Coronary artery (tissue), 2 donors: ENCODE results near the gene PDE4A.

Experiments
- DNase-seq: peaks from one replicate; pipeline ENCODE4 v3.0.0-alpha.2; 2017; ENCODE audit warnings: low spot score
- H3K27ac ChIP-seq, 2 donors: fragments of 200-600 bp; sonication (generic); one replicate each; pipeline ENCODE4 v1.5.1; 2016 to 2019
- H3K4me3 ChIP-seq: fragments of 200-600 bp; sonication (generic); 2 replicates; pipeline ENCODE4 v1.5.1; 2016; ENCODE audit warnings: mild to moderate bottlenecking, moderate library complexity
- TF ChIP-seq, protein P1 (sequence below): fragments of 200-600 bp; sonication (generic); IDR thresholded peaks from one replicate; pipeline ENCODE4 v1.5.1; 2019; ENCODE audit warnings: antibody characterized with exemption

The PDE4A gene

DNA sequence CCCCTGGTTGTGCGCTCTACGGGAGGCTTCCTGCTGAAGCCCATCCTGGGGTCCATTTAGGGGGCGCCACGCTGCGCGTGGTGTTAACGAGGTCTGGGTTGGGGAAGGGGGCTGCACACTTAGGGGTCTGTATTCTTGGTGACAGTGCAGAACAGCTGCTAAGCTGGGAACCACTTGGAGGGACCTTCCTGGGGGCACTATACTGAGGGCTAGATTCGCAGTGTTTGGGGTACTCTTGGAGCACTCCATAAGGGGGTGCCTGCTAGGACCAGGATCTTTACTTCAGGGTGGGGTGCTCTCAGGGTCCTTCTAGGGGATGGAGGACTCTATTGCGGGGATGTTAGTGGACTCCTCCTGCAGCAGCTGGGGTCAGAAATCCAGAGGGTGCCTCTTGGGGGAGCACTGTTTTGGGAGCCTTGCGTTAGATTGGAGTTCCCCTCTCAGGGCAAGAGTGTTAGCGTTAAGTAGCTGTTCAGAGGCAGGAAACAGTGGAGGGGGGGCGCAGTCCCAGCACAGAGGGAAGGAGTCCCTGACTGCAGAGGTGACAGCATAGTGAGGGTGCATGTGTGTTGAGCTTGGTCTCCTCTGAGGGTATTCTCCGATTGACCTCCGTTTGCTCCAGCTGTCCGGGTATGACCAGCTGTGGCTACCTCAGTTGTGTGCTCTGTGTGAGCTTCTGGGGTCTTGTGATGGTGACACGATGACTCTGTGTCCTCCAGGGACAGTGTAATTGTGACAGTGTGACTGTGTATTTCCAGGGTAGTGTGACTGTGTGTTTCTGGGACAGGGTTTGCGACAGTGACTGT, 1.1 kb downstream of the PDE4A start:
- Histone ChIP-seq H3K4me3 (peak overlapping the region; percentile 64), H3K27ac (no peak overlapping the region)
- DNase-seq, result no peak
- TF ChIP-seq, protein P1, sequence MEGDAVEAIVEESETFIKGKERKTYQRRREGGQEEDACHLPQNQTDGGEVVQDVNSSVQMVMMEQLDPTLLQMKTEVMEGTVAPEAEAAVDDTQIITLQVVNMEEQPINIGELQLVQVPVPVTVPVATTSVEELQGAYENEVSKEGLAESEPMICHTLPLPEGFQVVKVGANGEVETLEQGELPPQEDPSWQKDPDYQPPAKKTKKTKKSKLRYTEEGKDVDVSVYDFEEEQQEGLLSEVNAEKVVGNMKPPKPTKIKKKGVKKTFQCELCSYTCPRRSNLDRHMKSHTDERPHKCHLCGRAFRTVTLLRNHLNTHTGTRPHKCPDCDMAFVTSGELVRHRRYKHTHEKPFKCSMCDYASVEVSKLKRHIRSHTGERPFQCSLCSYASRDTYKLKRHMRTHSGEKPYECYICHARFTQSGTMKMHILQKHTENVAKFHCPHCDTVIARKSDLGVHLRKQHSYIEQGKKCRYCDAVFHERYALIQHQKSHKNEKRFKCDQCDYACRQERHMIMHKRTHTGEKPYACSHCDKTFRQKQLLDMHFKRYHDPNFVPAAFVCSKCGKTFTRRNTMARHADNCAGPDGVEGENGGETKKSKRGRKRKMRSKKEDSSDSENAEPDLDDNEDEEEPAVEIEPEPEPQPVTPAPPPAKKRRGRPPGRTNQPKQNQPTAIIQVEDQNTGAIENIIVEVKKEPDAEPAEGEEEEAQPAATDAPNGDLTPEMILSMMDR, result no peak

DNA sequence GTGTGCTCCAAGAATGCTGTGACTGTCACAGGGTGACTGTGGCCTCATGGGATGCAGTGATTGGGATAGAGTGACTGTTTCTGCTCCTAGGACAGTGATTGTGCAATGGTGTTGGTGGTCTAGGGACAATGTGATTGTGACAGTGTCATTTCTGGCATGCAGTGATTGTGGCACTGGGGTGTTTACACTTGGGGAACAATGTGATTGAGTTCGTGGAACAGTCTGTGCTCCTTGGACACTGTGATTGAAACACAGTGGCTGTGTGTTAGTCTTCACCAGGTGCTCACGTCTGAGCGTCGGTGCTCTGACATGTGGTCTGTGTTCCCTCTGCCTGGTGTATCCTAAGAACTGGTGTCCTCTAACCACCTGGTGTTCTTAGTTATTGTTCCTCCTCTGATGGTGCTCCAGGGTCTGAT, 1.7 kb downstream of the PDE4A start:
- TF ChIP-seq, protein P1, result no peak
- Histone ChIP-seq H3K27ac (no peak overlapping the region), H3K4me3 (no peak overlapping the region)
- DNase-seq, result no peak

DNA sequence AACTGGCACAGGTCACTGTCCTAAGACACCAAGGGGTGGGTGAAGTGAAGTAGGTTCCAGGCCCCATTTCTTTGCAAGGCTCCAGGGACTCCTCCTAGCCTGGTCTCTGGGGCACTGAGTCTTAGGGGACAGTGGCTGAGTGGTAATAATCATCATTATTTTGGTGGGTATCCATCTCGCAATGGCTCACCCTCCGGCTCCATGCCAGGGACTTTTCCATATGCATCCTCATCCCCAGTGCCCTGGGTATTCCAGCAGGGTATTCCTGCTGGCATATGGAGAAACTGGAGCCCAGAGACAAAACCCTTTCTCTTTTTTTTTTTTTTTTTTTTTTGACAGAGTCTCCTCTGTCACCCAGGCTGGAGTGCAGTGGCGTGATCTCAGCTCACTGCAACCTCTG, 2.5 kb downstream of the PDE4A start:
- no peak for DNase-seq
- H3K27ac ChIP-seq, result no peak overlapping the region
- H3K4me3 ChIP-seq, result no peak overlapping the region
- TF ChIP-seq, protein P1, result no peak

DNA sequence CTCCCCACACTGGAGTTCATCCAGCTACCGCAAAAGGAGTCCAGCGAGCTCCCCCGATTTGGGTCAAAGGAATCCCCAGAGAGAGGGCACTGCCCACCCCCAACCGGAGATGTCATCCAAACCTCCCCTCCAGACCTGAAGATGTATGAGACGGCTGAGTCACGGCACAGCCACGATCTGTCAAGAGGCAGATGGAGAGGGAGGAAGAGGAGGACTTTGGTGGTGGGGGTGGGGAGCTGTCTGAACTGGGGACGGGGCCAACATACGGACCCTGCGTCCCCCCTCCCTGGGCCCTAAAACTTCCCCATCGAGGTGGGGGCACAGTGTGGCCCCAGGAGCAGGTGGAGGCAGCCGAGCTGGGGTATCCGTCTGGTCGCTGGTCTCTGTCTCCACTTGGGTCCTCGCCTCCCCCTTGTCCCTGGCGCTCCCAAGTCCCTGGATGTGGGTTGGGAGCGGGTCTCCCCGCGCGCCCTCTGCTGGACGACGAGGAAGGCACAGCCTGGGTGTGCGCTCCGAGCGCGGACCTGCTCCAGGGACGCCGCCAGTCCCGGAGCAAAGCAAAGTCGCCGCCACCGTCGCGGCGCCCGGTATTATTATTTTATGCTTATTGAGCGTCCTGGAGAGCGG, 3.8 kb downstream of the PDE4A start:
- H3K4me3 ChIP-seq, result peak overlapping the region; percentile 49
- H3K27ac ChIP-seq, result peak overlapping the region in 1 of 2 donors; percentile 11
- TF ChIP-seq, protein P1, result peak; percentile 94

DNA sequence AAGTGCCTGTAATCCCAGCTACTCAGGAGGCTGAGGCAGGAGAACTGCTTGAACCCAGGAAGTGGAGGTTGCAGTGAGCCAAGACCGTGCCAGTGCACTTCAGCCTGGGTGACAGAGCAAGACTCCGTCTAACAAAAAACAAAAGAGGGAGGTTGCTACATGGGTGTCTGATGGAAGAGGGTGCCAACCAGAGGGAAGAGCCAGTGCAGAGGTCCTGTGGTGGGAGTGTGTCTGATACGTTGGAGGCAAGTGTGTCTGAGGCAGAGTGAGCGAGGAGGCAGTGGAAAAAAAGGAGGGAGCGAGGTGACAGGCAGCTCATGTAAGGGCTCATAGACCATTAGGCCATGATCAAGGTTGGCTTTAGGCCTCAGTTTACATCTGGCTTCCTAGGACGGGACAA, 6.8 kb downstream of the PDE4A start:
- Histone ChIP-seq H3K4me3 (no peak overlapping the region), H3K27ac (no peak overlapping the region)
- TF ChIP-seq, protein P1, result no peak
- no peak for DNase-seq

More for the DNA sequence above, 3.8 kb downstream of the PDE4A start:
- peak; percentile 88 for DNase-seq

DNA sequence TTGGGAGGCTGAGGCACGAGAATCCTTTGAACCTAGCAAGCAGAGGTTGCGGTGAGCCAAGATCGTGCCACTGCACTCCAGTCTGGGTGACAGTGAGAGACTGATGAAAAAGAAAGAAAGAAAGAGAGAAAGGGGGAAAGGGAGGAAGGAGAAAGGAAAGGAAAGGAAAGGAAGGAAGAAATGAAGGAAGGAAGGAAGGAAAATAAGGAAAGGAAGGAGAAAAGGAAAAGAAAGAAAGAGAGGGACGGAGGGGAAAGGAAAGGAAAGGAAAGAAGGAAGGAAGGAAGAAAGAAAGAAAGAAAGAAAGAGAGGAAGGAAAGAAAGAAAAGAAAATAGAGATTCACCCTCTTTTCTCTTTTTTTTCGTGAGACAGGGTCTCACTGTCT, 8.7 kb downstream of the PDE4A start:
- Histone ChIP-seq H3K4me3 (no peak overlapping the region), H3K27ac (no peak overlapping the region)
- TF ChIP-seq, protein P1, result no peak
- DNase-seq, result no peak
